ENCODE measurements around the gene UBXN1.

GRCh38 chr11:62727165-62727871, 48.4 kb upstream of the UBXN1 start, which contains the start of gene HNRNPUL2:
- TF ChIP-seq ATF1 (CRISPR knock-in tag; IDR thresholded peaks at IDR 0.05) = no peak
- TF ChIP-seq ZNF416 (CRISPR knock-in tag; IDR thresholded peaks at IDR 0.05) = no peak
